ENCODE results near the gene CCDC154.

GRCh38 chr16:1472974-1473373, 28.6 kb upstream of the CCDC154 start:
- TF ChIP-seq CTCF (tag by site-specific recombination; IDR thresholded peaks at IDR 0.05) (no peak), ZNF449 (tag by site-specific recombination; IDR thresholded peaks at IDR 0.05) (no peak), ZNF138 (tag by site-specific recombination; IDR thresholded peaks at IDR 0.05; ENCODE audit: borderline replicate concordance) (no peak), ZNF777 (tag by site-specific recombination; IDR thresholded peaks at IDR 0.05; ENCODE audit: borderline replicate concordance) (no peak), ZSCAN16 (tag by site-specific recombination; IDR thresholded peaks at IDR 0.05) (no peak), ZNF571 (tag by site-specific recombination; IDR thresholded peaks at IDR 0.05) (no peak), ZEB2 (tag by site-specific recombination; IDR thresholded peaks at IDR 0.05) (no peak), ZNF114 (tag by site-specific recombination; IDR thresholded peaks at IDR 0.05) (no peak), ZNF645 (tag by site-specific recombination; IDR thresholded peaks at IDR 0.05) (no peak), ZNF302 (tag by site-specific recombination; IDR thresholded peaks at IDR 0.05; ENCODE audit: low read depth) (no peak), PRDM2 (tag by site-specific recombination; IDR thresholded peaks at IDR 0.05; ENCODE audit: borderline replicate concordance) (no peak), ZNF175 (tag by site-specific recombination; IDR thresholded peaks at IDR 0.05) (no peak)

Measured in HEK293 (cell line).